Measurements from ENCODE around the gene AGTR1.

AGTR1 gene

DNA sequence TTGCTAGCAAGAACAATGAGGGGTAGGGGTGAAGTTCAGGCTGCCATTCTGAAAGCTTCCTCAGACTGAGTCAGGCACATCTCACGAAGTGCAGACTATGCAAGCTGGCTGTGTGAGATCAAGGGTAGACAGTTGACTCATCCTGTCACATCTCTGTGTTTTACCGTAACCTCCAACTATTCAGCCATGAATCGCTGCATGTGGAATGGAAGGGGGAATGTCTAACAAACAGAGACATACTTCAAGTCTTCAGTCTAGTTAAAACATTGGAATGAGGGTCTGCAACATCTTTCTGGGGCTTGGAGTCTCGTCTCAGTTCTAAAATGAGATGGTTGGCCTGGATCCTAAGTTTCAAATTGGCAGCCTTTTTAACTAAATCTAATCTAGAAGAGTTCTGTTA, 25.9 kb downstream of the AGTR1 start:
- H3K27me3 ChIP-seq (ENCODE audit: control insufficient read depth, insufficient read depth, low read length), result no peaks in the 10 kb centered on the region
- H3K4me1 ChIP-seq, result no peaks in the 10 kb centered on the region
- no peak overlapping the region for H3K27ac ChIP-seq
- no peak overlapping the region for H2AFZ ChIP-seq
- H3K4me2 ChIP-seq (ENCODE audit: low read length), result no peak overlapping the region
- no peaks in the 10 kb centered on the region for H3K36me3 ChIP-seq (ENCODE audit: control insufficient read depth, insufficient read depth, low read length)
- H3K9me3 ChIP-seq (ENCODE audit: control insufficient read depth, low read length), result no peaks in the 10 kb centered on the region
- H3K9ac ChIP-seq, result no peak overlapping the region
- TF ChIP-seq, protein P1, sequence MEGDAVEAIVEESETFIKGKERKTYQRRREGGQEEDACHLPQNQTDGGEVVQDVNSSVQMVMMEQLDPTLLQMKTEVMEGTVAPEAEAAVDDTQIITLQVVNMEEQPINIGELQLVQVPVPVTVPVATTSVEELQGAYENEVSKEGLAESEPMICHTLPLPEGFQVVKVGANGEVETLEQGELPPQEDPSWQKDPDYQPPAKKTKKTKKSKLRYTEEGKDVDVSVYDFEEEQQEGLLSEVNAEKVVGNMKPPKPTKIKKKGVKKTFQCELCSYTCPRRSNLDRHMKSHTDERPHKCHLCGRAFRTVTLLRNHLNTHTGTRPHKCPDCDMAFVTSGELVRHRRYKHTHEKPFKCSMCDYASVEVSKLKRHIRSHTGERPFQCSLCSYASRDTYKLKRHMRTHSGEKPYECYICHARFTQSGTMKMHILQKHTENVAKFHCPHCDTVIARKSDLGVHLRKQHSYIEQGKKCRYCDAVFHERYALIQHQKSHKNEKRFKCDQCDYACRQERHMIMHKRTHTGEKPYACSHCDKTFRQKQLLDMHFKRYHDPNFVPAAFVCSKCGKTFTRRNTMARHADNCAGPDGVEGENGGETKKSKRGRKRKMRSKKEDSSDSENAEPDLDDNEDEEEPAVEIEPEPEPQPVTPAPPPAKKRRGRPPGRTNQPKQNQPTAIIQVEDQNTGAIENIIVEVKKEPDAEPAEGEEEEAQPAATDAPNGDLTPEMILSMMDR (IDR thresholded peaks at IDR 0.05), result no peak
- no peak overlapping the region for H3K4me3 ChIP-seq (ENCODE audit: low read depth, low read length)
- H3K79me2 ChIP-seq, result no peaks in the 10 kb centered on the region

DNA sequence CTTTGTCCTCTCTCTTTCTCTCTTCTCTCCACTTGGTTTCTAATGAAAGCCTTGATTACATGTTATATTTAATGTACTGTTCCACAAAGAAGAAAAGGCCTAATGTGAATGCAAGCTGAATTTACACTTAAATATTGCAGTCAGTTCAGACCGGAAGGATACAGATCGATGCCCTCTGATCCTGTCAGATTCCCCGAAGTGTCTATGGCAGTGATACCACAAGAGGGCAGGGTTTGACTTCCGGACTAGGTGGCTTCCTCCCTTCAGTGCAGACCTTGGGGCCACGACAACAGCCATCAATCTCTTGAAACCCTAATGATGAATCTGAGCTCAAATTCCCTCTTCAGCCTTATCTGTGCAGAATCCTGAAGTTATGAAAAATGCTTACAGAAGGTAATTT, 29.5 kb downstream of the AGTR1 start:
- H3K4me2 ChIP-seq (ENCODE audit: low read length), result no peak overlapping the region
- no peak overlapping the region for H3K27ac ChIP-seq
- H3K36me3 ChIP-seq (ENCODE audit: control insufficient read depth, insufficient read depth, low read length), result no peaks in the 10 kb centered on the region

DNA sequence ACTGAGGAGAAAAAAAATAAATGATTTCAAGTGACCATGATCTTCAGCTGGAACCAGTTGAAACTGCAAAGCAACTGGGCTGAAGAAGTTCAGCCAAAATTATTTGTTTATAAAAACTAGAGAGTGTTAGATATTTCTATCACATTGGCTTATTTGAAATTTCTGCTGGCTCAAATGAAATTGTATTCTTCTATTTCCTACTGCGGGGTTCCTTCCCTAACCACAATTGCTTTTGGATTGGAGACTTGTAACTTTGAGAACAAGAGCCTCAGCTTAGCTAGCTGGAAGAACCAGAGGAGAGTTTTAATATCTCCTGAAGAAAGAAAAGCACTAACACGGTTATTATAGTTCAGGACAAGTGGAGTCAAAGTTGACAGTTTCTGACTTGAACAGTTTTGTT, 31.1 kb downstream of the AGTR1 start:
- H2AFZ ChIP-seq, result no peak overlapping the region
- no peaks in the 10 kb centered on the region for H3K27me3 ChIP-seq (ENCODE audit: control insufficient read depth, insufficient read depth, low read length)
- H3K36me3 ChIP-seq (ENCODE audit: control insufficient read depth, insufficient read depth, low read length), result no peaks in the 10 kb centered on the region
- no peaks in the 10 kb centered on the region for H3K4me1 ChIP-seq
- no peak overlapping the region for H3K4me2 ChIP-seq (ENCODE audit: low read length)
- H3K9me3 ChIP-seq (ENCODE audit: control insufficient read depth, low read length), result no peaks in the 10 kb centered on the region
- no peaks in the 10 kb centered on the region for H3K79me2 ChIP-seq
- H3K4me3 ChIP-seq (ENCODE audit: low read depth, low read length), result no peak overlapping the region
- no peak overlapping the region for H3K27ac ChIP-seq
- TF ChIP-seq, protein P1 (IDR thresholded peaks at IDR 0.05), result no peak
- H3K9ac ChIP-seq, result no peak overlapping the region

More for the DNA sequence above, 29.5 kb downstream of the AGTR1 start:
- H3K4me1 ChIP-seq, result no peaks in the 10 kb centered on the region
- H3K4me3 ChIP-seq (ENCODE audit: low read depth, low read length), result no peak overlapping the region
- no peak overlapping the region for H3K9ac ChIP-seq
- no peaks in the 10 kb centered on the region for H3K9me3 ChIP-seq (ENCODE audit: control insufficient read depth, low read length)
- H3K27me3 ChIP-seq (ENCODE audit: control insufficient read depth, insufficient read depth, low read length), result no peaks in the 10 kb centered on the region
- H2AFZ ChIP-seq, result no peak overlapping the region
- H3K79me2 ChIP-seq, result no peaks in the 10 kb centered on the region
- TF ChIP-seq, protein P1 (IDR thresholded peaks at IDR 0.05), result no peak

DNA sequence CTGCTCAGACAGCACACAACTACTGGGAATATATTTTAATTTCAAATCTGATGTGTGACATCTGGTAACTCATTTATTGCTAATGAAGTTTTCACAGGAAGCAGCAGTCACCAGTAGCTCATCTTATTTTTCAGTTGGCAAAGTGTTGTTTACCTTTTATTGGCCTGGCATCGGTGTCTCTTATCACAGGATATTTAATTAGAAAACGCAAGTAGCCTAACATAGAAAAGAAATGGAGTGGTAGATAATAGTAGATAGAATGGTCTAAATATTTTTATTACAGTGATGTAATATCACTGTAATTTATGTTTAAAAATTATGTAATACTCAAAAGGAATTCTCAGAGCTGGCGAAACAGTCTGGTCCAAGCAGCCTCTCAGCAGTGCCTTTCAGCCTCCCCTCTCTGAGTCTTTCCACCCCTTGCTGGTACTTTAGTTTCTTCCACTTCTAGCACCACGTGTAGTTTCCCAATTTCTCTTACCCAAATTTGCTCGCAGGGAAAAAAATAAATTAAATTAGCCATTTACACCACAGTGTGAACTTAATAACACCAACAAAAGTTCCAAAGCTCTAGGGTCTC, 31.9 kb downstream of the AGTR1 start:
- Histone ChIP-seq H3K9me3 (ENCODE audit: control insufficient read depth, low read length) (no peaks in the 10 kb centered on the region), H2AFZ (no peak overlapping the region), H3K79me2 (no peaks in the 10 kb centered on the region), H3K4me2 (ENCODE audit: low read length) (no peak overlapping the region), H3K9ac (no peak overlapping the region), H3K27ac (no peak overlapping the region), H3K4me3 (ENCODE audit: low read depth, low read length) (no peak overlapping the region), H3K27me3 (ENCODE audit: control insufficient read depth, insufficient read depth, low read length) (no peaks in the 10 kb centered on the region), H3K4me1 (no peaks in the 10 kb centered on the region), H3K36me3 (ENCODE audit: control insufficient read depth, insufficient read depth, low read length) (no peaks in the 10 kb centered on the region)
- TF ChIP-seq, protein P1 (IDR thresholded peaks at IDR 0.05), result no peak

DNA sequence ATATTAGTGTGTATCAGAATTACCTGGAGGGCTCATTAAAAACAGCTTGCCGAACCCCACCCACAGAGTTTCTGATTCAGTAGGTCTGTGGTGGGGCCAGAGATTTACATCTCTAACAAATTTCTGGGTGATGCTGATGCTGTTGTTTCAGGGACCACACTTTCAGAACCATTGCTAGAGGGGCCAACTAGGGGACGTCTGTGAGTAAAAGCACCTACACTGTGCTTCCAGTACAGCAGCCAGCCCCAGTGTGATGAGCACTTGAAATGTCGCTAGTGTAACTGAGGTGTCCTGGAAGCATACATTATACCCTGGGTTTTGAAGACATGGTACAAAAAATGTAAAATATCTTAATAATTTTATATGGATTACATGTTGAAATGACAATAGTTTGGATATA, 33.0 kb downstream of the AGTR1 start:
- H3K36me3 ChIP-seq (ENCODE audit: control insufficient read depth, insufficient read depth, low read length), result no peaks in the 10 kb centered on the region
- no peak overlapping the region for H3K4me2 ChIP-seq (ENCODE audit: low read length)
- H2AFZ ChIP-seq, result no peak overlapping the region
- H3K4me1 ChIP-seq, result no peaks in the 10 kb centered on the region
- no peaks in the 10 kb centered on the region for H3K27me3 ChIP-seq (ENCODE audit: control insufficient read depth, insufficient read depth, low read length)
- H3K4me3 ChIP-seq (ENCODE audit: low read depth, low read length), result no peak overlapping the region
- TF ChIP-seq, protein P1 (IDR thresholded peaks at IDR 0.05), result no peak
- H3K9me3 ChIP-seq (ENCODE audit: control insufficient read depth, low read length), result no peaks in the 10 kb centered on the region
- no peak overlapping the region for H3K27ac ChIP-seq
- H3K79me2 ChIP-seq, result no peaks in the 10 kb centered on the region
- no peak overlapping the region for H3K9ac ChIP-seq
